ENCODE results near the gene PELO. TPM values are rescaled to one million over a fixed set of nuclear protein-coding genes. Genes with fewer than 3 reads are reported as not detected.

Gene PELO
- polyA plus RNA-seq, 1 donor (not counting 4 experiments of a cell fraction or from before 2014, with no cell fraction given), result 10.6 TPM

DNA sequence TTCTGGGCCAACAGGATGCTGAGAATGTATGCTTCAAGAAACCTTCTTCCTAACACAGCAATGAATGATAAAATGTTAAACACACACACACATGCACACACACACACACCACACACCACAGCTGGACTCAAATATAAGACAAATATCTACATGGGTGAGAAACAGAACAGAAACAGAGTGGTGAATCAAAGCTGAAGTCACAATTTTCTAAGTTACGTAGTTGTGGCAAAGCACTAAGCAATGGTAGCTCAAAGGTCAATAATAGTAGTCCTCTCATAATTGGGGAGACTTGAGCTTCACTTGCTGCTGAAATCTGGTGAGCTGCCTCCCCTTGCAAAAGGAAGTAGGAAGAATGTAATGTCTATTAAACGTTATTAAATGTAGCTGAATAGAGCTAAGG lies 33.7 kb upstream of the PELO start:
- FAIRE-seq (no peak), DNase-seq (ENCODE audit: low read depth, low spot score) (no peak)
- Histone ChIP-seq H3K9me1 (ENCODE audit: control insufficient read depth, extremely low read depth, insufficient read depth, low read length) (no peaks in the 10 kb centered on the region), H3K4me1 (ENCODE audit: control insufficient read depth, extremely low read depth, insufficient read depth, low read length) (no peaks in the 10 kb centered on the region), H3K4me3 (ENCODE audit: control insufficient read depth in 2 of 3, extremely low read depth in 1 of 3, insufficient read depth in 2 of 3, low read depth in 1 of 3, low read length in 3 of 3) (no peak overlapping the region), H3K27me3 (ENCODE audit: control insufficient read depth, extremely low read depth, insufficient read depth, low read length) (no peaks in the 10 kb centered on the region), H3K36me3 (ENCODE audit: control insufficient read depth in 2 of 2, extremely low read depth in 1 of 2, insufficient read depth in 2 of 2, low read length in 2 of 2) (no peaks in the 10 kb centered on the region), H3K79me2 (ENCODE audit: control insufficient read depth, insufficient read depth, low read length) (no peaks in the 10 kb centered on the region), H2AFZ (ENCODE audit: control insufficient read depth, low read length) (no peak overlapping the region), H3K9ac (ENCODE audit: control insufficient read depth, extremely low read depth, insufficient read depth, low read length) (no peak overlapping the region), H4K20me1 (ENCODE audit: control insufficient read depth, extremely low read depth, insufficient read depth, low read length) (no peaks in the 10 kb centered on the region), H3K4me2 (ENCODE audit: control insufficient read depth, extremely low read depth, insufficient read depth, low read depth, low read length) (no peak overlapping the region), H3K27ac (ENCODE audit: control insufficient read depth, insufficient read depth, low read length) (no peak overlapping the region), H3K9me3 (ENCODE audit: control insufficient read depth, low read depth, low read length) (no peaks in the 10 kb centered on the region)
- dilution Hi-C loops (cut with MboI; ENCODE audit: extremely low pct_ligation_motif_present, low sequenced_read_pairs), result no loop called here
- TF ChIP-seq EZH2 (IDR thresholded peaks at IDR 0.05; ENCODE audit: low read length), result no peak
- TF ChIP-seq, protein P1, sequence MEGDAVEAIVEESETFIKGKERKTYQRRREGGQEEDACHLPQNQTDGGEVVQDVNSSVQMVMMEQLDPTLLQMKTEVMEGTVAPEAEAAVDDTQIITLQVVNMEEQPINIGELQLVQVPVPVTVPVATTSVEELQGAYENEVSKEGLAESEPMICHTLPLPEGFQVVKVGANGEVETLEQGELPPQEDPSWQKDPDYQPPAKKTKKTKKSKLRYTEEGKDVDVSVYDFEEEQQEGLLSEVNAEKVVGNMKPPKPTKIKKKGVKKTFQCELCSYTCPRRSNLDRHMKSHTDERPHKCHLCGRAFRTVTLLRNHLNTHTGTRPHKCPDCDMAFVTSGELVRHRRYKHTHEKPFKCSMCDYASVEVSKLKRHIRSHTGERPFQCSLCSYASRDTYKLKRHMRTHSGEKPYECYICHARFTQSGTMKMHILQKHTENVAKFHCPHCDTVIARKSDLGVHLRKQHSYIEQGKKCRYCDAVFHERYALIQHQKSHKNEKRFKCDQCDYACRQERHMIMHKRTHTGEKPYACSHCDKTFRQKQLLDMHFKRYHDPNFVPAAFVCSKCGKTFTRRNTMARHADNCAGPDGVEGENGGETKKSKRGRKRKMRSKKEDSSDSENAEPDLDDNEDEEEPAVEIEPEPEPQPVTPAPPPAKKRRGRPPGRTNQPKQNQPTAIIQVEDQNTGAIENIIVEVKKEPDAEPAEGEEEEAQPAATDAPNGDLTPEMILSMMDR (optimal IDR thresholded peaks at IDR 0.05 in 1 of 3, IDR thresholded peaks at IDR 0.05 in 1 of 3, conservative IDR thresholded peaks at IDR 0.05 in 1 of 3; ENCODE audit: extremely low read depth in 1 of 3, insufficient read depth in 2 of 3, low read length in 3 of 3), result no peak

DNA sequence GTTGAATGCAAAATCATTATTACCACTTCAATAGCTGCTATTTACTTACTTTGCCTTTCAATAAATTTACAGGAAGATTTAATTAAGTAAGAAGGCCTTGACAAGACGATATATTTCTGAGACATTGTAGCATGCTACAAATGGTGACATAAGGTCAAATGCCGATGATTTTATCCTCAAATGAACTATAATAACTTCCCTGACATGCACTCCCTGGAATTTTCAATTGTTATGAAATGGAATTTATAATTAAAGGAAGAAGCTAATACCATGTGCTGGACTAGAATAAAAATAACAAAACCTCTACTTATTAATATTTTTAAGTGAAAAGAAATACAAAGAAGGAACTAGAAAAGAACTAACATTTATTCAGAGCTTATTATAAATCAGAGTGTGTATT lies 30.2 kb upstream of the PELO start:
- no peaks in the 10 kb centered on the region for H3K27me3 ChIP-seq (ENCODE audit: control insufficient read depth, extremely low read depth, insufficient read depth, low read length)
- no peaks in the 10 kb centered on the region for H3K9me1 ChIP-seq (ENCODE audit: control insufficient read depth, extremely low read depth, insufficient read depth, low read length)
- TF ChIP-seq, protein P1 (optimal IDR thresholded peaks at IDR 0.05 in 1 of 3, IDR thresholded peaks at IDR 0.05 in 1 of 3, conservative IDR thresholded peaks at IDR 0.05 in 1 of 3; ENCODE audit: extremely low read depth in 1 of 3, insufficient read depth in 2 of 3, low read length in 3 of 3), result no peak
- no peak for TF ChIP-seq EZH2 (IDR thresholded peaks at IDR 0.05; ENCODE audit: low read length)
- no peak overlapping the region for H2AFZ ChIP-seq (ENCODE audit: control insufficient read depth, low read length)
- H3K4me2 ChIP-seq (ENCODE audit: control insufficient read depth, extremely low read depth, insufficient read depth, low read depth, low read length), result no peak overlapping the region
- no peaks in the 10 kb centered on the region for H3K4me1 ChIP-seq (ENCODE audit: control insufficient read depth, extremely low read depth, insufficient read depth, low read length)
- H3K9ac ChIP-seq (ENCODE audit: control insufficient read depth, extremely low read depth, insufficient read depth, low read length), result no peak overlapping the region
- dilution Hi-C loops (cut with MboI; ENCODE audit: extremely low pct_ligation_motif_present, low sequenced_read_pairs), result no loop called here
- DNase-seq (ENCODE audit: low read depth, low spot score), result no peak
- no peaks in the 10 kb centered on the region for H3K79me2 ChIP-seq (ENCODE audit: control insufficient read depth, insufficient read depth, low read length)
- H3K27ac ChIP-seq (ENCODE audit: control insufficient read depth, insufficient read depth, low read length), result no peak overlapping the region
- H3K4me3 ChIP-seq (ENCODE audit: control insufficient read depth in 2 of 3, extremely low read depth in 1 of 3, insufficient read depth in 2 of 3, low read depth in 1 of 3, low read length in 3 of 3), result no peak overlapping the region
- FAIRE-seq, result no peak
- no peaks in the 10 kb centered on the region for H3K9me3 ChIP-seq (ENCODE audit: control insufficient read depth, low read depth, low read length)
- no peaks in the 10 kb centered on the region for H3K36me3 ChIP-seq (ENCODE audit: control insufficient read depth in 2 of 2, extremely low read depth in 1 of 2, insufficient read depth in 2 of 2, low read length in 2 of 2)
- no peaks in the 10 kb centered on the region for H4K20me1 ChIP-seq (ENCODE audit: control insufficient read depth, extremely low read depth, insufficient read depth, low read length)
